Fibroblast of skin of right quadriceps (primary cell): Measurements from ENCODE around the gene PTPRJ.
A peak's percentile ranks its signal among the peaks of the same experiment; 100 is the strongest.

ENCODE experiments used
- DNase-seq: peaks from one replicate; pipeline ENCODE4 v3.0.0-alpha.2; 2013

Gene PTPRJ

GRCh38 chr11:47997063-47998053 lies 17.0 kb downstream of the PTPRJ start:
- no peak for DNase-seq

- no peak for DNase-seq
Observed at GRCh38 chr11:47998345-47998732, 18.0 kb downstream of the PTPRJ start.

- DNase-seq, result no peak
Observed at GRCh38 chr11:47998733-47999359, 18.5 kb downstream of the PTPRJ start.

- no peak for DNase-seq
Observed at GRCh38 chr11:48000432-48000831, 20.1 kb downstream of the PTPRJ start.

- peak; percentile 43 for DNase-seq
Observed at GRCh38 chr11:48001438-48002021, 21.2 kb downstream of the PTPRJ start.

- no peak for DNase-seq
Observed at GRCh38 chr11:48002561-48002960, 22.2 kb downstream of the PTPRJ start.

GRCh38 chr11:48003926-48004325 lies 23.6 kb downstream of the PTPRJ start:
- DNase-seq, result no peak

- no peak for DNase-seq
Observed at GRCh38 chr11:48004456-48004855, 24.1 kb downstream of the PTPRJ start.

GRCh38 chr11:48005136-48005535 lies 24.8 kb downstream of the PTPRJ start:
- DNase-seq, result no peak

GRCh38 chr11:48005831-48006270 lies 25.5 kb downstream of the PTPRJ start:
- DNase-seq, result no peak

- DNase-seq, result peak; percentile 61
Observed at GRCh38 chr11:48006301-48006992, 26.1 kb downstream of the PTPRJ start.

GRCh38 chr11:48007677-48008076 lies 27.3 kb downstream of the PTPRJ start:
- no peak for DNase-seq

- no peak for DNase-seq
Observed at GRCh38 chr11:48008951-48009270, 28.6 kb downstream of the PTPRJ start.

GRCh38 chr11:48011102-48011797 lies 30.9 kb downstream of the PTPRJ start:
- DNase-seq, result no peak

- no peak for DNase-seq
Observed at GRCh38 chr11:48011798-48012391, 31.5 kb downstream of the PTPRJ start.

- DNase-seq, result peak; percentile 47
Observed at GRCh38 chr11:48013269-48013901, 33.0 kb downstream of the PTPRJ start.

GRCh38 chr11:48014917-48015316 lies 34.6 kb downstream of the PTPRJ start:
- no peak for DNase-seq

GRCh38 chr11:48017105-48017830 lies 36.9 kb downstream of the PTPRJ start:
- DNase-seq, result no peak

- DNase-seq, result no peak
Observed at GRCh38 chr11:48017831-48018527, 37.6 kb downstream of the PTPRJ start.

- peak; percentile 28 for DNase-seq
Observed at GRCh38 chr11:48018528-48019216, 38.3 kb downstream of the PTPRJ start.
